Cardiac septum (tissue), 1 donor: ENCODE data around the gene KCNA10. TPM values are rescaled to one million over a fixed set of nuclear protein-coding genes. Genes with fewer than 3 reads are reported as not detected.

ENCODE experiments used
- DNase-seq: peaks from one replicate; pipeline ENCODE4 v3.0.0-alpha.2; 2020; ENCODE audit warnings: low spot score
- intact Hi-C: fragments of 100-400 bp; cut with DNase I; formaldehyde crosslinking; loops from one replicate; pipeline ENCODE4 v1.14.0; 2022
- total RNA-seq: library from RNA; stranded (reverse); fragmentation: NEBNext Ultra II Directional; extraction: Animal tissue kit (Norgen Biotek cat#: 25700); gene quantifications from one replicate; pipeline ENCODE4 v1.2.1, GENCODE V29; 2021
- donor health status: DM: no; HTN: no; CAD: no.

Gene KCNA10
- total RNA-seq, 1 donor from 2014 or later = not detected

DNA sequence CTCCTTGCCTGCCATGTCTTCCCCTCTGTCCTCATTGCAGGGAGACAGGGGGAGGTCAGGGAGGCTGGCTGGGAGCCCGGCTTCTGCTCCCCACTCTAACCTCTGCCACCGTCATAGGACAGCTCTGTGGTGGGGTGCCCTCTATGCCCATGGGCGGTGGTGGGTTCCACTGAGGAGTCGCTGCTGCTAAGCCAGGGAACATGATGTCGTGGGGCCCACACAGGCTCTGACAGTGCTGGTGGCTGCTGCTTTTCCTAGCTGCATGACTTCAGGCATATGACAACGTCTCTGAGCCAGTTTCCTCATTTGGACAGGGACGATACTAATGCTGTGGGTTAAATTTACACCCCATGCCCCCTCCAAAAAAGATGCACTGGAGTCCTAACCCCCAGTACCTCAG, 14.7 kb downstream of the KCNA10 start:
- DNase-seq = no peak
- intact Hi-C loops = no loop called here

DNA sequence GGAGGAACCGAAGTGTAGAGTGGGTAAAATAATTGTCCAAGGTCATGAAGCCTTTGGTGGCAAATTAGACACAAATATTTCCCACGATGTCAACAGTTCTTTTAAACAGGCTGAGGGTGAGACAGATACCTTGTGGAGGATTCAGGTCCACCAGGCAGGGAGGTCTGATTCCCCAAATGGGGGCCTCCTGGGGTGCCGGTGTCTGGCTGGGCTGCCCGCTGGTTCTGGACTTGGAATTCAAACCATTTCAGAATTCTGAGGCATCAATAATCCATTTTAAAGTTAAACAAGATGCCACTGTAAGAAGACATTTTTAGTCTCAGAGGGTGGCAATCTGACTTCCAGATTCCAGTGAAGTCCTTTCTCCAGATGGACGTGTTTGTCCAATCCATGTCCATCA, 15.5 kb downstream of the KCNA10 start:
- intact Hi-C loops = no loop called here
- DNase-seq = no peak

DNA sequence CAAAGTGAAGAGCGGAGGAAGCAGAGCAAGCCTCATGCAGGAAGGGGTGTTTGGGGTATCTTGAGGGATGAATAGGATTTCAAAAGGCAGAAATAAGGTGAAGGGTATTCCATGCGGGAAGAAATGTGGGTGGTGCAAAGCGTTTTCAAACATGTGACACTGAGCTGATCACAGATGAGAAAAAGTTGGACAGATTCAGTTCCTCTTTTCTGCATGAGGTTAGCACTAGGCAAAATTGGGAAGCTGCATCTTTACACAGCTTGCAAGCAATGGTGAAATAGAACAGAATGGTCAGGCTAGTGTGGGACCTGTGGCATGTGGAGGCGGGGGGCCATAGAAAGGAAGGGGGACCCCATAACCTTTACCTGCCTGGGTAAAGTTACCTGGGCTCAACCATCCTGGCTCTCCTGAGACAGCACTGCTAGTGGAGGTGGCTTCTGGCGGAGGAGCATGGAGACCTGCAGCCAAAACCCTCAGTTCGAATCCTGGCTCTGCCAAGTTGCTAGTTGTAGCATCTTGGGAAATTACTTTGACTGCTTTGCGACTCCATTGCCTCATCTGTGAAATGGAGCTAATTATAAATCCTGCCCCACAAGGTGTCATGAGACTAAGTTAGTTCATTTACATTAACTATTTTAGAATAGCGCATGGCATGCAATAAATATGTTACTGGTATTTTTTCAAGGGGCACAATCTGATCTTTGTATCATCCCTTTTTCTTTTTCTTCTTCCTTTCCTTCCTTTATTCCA, 16.4 kb downstream of the KCNA10 start:
- intact Hi-C loops = no loop called here
- DNase-seq = no peak

DNA sequence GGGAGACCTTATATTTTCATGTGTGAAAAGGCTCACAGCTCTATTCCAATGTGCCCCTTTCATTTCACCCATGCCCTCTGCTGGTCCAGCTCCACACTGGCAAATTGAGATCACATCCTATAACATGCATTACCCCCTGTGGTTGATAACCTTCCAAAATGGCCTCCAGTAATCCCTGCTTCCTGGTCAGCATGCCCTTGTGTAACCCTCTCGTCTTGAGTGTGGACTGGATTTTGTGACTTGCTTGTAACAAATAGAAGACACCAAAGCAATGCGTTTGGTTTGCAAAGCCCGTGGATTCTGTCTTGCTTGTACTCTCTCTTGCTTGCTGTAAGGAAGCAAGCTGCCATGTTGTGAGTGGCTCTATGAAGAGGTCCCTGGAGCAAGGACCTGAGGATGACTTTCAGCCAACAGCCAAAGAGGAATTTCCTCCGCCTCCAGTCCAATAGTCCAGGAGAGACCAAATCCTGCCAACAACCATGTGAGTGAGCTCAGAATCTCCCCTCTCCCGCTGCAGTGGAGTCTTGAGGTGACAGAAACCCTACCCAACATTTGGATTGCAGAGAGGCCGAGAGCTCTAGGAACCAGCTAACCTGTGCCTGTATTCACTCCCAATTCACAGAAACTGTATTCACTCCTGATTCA, 17.4 kb downstream of the KCNA10 start:
- no peak for DNase-seq
- intact Hi-C loops = no loop called here

DNA sequence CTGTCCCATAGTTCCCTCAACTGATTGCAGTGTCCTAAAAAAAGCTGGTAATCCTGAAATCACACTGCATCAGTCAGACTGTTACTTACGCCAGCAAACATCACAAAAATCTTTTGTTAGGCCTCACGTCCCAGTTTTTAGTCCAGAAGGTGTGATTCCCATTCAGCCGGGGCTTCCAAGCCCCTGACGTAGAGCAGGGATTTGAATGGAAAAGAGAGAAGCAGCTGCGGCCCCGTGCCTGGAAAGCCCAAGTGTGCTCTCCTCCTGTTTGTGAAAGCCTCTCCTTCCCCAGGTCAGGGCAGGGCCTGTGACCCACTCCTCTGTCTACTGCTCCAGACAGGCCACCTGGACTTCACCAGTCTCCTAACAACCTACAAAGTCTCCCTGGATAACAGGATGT, 20.7 kb downstream of the KCNA10 start:
- intact Hi-C loops = loop anchor here (5.0 kb wide), 1 partner anchor 291 kb away; no protein-coding TSS in a partner anchor

DNA sequence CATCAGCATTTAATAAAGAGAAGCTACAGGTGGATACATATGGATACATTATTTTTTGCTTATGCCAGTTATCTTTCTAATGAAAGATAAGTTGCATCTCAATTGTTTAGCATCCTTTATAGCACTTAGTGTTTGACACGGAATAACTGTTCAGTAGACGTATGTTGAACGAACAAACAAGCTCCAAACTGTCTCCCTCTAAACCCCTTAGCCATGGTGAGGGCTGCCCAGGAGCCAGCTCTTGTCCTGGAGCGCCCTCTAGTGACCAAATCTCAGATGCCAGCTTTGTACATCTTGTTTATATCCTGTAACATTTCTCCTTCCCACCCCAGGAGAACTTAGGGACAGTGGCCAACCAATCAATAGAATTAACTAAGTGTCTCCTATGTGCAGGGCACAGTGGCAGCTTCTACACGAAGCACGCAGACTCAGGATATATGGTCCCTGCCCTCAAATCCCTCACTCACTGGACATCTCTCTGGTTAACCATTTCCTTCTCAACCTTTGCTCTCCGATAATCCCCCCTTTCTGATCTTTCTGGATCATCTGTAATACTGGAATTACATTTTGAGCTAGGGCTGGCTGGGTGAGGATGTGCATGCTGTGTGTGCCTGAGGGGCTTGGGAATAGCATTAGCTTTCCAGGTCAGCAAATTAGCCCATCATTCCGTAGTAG, 22.9 kb downstream of the KCNA10 start:
- no peak for DNase-seq
- intact Hi-C loops = loop anchor here (2.0 to 5.0 kb wide), 3 partner anchors 35 to 289 kb away; no protein-coding TSS in a partner anchor

More for the DNA sequence above, 20.7 kb downstream of the KCNA10 start:
- DNase-seq = no peak

DNA sequence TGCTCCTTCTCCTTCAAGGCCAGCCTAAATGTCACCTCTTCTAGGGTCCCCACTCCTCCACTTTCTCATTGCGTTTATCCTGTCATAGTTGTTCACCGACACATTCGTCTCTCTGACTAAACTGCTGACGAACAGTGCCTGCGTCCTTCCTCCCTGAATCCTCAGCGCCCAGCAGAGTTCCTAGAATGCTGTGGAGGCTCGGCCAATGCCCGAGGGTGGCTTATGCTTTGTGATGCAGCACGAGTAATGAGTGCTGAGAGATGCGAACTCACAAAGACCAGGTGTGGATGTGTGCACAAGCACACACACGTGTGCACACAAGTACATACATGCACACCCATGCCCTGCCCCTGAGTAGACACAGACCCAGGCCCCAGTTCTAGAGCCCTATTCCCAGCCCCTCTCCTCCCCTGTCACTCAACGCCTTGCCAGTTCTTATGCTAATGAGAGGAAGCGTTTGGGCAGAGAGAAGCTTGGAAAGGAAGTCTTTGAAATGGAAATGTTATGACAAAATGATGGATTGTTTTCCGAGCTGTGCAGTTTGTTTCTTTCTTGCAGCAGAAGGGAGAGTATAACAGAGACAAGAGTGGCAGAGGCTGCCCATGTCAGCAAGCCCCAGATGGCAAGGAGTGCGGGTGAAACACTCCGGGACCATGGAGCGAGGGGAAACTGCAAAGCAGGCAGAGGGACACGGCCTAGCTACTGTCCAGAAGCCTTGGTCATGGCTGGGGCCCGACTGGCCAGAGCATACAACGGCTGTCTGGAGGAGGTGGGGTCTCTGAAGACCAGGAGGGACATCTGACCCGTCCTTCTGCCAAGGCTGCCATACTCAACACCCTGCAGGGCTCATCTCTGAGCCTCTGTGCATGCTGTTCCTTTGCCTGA, 24.2 kb downstream of the KCNA10 start:
- DNase-seq = no peak
- intact Hi-C loops = loop anchor here (5.0 kb wide), 1 partner anchor 287 kb away; no protein-coding TSS in a partner anchor

DNA sequence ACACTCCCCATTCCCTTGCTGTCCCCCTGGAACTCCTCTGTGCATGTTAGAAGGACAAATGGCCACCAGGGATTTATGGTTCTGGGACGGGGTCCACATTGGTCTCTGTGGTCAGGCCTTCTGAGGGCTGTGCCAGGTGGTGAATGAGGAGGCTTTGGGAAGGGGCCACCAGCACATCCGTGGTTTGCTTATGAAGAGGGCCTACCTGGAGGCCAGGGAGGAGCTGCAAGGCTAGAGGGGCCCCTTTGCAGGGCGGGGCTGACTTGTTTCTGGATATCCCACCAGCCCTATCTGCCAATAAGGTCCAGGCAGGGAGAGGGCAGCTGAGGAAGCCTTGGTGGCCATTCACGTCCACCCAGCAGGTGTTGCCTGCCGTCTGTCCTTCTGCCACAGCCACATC, 24.9 kb downstream of the KCNA10 start:
- no peak for DNase-seq
- intact Hi-C loops = no loop called here

DNA sequence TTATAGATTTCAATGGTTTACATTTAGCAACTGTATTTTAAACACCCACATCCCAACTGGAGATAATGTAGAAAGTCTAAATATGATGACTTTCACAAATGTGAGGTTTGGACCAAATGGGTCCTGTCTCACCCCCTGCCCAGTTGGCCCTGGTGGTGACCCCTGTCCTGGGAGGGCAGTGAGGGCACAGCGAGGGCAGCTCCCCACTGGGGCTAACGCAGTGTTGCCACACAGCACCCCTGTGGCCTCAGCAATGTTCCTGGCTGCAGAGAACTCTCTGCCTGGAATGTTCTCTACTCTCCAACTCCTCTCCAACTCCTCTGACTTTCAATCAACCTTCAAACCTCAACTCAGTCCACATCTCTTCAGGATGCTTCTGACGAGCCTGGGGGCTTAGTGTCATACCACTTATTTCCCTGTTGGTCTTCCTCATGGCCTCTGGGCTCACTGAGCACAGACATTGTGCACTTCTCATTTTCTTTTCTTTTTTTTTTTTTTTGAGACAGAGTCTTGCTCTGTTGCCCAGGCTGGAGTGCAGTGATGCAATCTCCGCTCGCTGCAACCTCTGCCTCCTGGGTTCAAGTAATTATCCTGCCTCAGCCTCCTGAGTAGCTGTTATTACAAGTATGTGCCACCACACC, 25.8 kb downstream of the KCNA10 start:
- intact Hi-C loops = no loop called here
- no peak for DNase-seq

DNA sequence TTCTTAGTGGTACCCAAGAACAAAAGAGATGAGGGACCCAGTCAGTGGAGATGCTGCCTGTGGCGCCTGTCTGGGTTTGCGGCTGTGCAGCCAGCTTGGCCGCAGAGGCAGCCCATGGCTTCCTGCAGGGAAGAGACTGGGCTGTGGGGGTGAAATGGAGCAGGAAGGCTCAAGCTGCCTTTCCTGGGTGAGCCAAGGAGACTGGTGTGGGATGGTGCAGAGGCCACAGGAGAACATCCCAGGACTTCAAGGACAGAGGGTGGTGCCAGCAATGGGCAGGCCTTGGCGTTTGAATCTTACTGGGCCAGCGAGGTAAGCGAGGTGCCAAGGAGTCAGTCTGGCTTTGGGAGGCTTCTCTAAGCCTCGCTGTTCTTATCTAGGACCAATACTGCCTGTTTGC, 26.4 kb downstream of the KCNA10 start:
- intact Hi-C loops = no loop called here
- no peak for DNase-seq

DNA sequence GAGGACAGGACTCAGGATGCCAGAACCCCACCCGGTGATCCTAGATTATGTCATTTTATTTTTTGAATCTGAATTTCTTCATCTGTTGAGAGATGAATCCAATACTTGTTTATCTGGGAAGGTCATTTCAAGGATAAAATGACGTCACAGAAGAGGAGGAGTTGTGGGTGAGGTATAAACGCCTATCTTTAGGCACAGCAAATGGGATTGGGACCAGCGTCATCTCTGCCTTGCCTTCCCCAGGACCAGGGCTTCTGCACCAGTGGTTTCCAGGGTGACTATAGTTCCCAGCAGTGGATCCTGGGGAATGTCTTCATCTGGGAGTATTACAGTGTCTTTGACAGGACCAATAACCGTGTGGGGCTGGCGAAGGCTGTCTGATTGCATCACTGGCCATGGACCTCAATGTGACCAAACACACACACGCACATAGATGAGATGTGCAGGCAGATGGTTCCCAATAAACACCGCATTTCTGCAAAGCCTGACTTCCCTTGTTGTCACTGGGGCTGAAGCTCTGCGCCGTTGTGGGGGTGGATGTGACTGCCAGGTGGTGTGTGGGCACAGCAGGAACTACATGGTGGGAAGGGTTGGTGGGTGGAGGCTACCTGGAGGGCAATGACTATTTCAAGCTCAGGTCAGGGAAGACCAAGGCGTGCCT, 28.1 kb downstream of the KCNA10 start:
- intact Hi-C loops = no loop called here
- DNase-seq = no peak

DNA sequence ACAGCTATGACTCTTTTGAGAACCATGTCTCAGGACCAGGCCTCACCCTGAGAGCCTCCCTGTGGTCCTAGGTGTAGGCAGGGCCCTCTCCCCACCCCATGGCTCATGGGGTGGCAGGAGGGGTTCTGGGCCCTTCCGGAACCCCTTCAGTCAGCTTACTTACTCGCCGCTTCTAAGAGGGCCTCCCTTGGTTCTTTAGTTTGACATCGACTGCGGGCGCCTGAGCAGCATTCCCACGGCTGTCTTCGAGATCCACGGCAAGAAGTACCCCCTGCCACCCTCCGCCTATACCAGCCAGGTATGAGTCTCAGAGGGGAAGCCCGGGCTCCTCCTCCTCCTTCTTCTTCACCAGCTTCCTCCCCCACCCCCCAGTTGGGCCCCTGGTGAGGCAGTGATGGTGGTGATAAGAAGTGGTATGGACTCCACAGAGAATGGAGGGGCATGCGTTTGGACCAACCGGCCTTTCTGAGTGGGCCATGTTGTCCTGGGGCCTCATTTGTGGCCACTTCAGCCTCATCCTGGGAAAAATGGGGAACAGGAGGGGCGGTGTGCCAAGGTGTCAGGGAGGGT, 28.9 kb downstream of the KCNA10 start:
- no peak for DNase-seq
- intact Hi-C loops = no loop called here

DNA sequence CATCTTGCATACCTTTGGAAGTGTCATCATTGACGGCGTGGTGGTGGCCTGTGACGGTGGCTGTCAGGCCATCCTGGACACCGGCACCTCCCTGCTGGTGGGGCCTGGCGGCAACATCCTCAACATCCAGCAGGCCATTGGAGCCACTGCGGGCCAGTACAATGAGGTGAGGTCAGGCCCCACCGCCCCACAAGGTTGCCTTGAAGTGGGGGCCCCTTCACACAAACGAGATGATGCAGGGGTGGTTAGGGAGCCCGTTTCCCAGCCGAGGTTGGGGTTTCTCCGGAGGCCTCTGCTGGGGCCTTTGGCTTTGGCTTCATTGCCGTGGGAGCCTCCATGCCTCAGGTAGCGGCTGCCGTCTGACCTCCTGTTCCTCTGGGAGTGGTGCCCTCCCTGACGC, 29.6 kb downstream of the KCNA10 start:
- intact Hi-C loops = no loop called here
- no peak for DNase-seq

DNA sequence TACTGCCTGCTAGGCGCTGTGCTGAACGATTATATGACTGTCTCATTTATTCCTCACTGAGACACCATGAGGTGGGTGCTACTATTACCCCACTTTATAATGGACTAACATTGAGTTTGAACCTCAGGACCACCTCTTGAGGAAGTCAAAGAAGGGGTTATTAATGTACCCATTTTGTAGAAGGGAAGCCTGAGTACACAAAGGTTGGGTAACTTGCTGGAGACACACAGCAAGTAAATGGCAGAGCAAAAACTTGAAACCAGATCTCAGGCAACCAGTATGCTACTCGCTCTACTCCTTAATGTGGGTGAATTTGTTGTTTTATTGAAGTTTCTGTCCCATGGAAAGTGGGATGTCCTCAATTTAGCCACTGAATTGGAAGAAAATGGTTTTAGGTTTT, 30.1 kb downstream of the KCNA10 start:
- intact Hi-C loops = no loop called here
- no peak for DNase-seq

DNA sequence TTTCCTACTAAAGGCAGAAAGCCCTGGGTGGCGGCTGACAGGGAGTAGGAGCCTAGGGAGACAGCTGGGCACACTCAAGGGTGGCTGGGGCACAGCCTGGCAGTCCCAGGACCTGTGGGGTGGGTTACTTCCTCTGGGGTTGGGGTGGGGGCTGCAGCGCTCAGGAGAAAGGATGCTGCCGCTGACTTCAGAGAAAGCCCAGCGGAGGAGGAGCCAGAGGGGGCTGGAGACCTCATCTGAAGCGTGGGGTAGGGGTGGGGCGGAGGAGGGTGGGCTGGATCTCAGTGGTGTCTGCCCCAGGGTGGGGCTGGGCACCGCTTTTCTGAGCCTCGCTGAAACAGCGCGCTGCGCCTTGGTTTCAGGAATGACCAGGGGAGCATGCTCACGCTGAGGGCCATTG, 30.8 kb downstream of the KCNA10 start:
- DNase-seq = no peak
- intact Hi-C loops = no loop called here

DNA sequence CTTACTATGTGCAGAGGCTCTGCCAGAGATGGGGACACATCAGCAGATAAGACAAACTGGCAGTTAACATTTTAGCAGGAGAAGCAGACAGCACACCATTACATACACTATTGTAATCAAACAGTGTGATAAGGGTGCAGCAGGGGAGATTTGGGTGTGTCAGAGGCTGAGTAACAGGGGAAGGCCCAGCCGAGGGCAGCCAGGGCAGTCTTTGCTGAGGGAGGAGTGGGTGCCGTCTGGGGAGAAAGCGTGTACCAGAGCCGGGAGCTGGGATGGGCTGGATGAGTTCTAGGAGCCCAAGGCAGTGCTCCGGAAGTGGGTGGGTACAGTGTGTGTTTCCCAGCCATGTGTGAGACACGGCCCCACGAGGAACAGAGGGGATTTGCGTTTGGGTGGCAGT, 31.2 kb downstream of the KCNA10 start:
- no peak for DNase-seq
- intact Hi-C loops = no loop called here

DNA sequence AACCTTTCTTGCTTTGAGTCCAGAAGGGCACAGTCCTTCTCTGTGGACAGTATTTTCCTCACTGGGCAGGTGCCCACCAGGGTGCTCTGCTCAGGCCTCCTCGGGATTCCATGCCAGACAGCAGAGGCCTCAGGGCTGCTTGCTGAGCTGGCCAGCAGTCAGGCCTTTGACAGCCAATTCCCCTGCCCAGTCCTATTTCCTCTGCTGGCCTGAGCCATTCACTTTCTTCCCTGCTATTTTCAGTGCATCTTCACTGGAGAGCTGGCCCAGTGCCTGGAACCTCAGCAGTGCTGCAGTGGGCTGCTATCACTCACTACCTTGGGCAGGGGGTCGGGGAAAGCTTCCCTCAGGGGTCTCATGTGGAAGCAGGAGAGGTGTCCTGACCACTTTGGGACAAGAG, 33.2 kb downstream of the KCNA10 start:
- DNase-seq = no peak
- intact Hi-C loops = no loop called here

DNA sequence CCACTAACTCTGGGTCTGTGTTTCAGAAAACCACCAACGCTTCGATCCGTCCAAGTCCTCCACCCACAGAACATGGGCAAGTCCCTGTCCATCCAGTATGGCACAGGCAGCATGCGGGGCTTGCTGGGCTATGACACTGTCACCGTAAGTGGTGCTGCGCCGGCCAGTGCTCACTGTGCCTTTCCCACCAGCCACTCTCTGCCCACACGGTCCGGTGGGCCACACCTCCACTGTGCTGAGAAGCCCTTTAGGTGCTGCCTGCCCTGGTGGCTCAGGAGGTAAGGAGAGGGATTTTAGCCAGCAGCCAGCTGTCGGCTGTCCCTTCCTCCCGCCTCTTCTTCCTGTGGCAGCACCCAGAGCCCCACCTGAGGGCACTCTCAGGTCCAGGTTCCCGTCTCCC, 34.2 kb downstream of the KCNA10 start:
- DNase-seq = no peak
- intact Hi-C loops = no loop called here

DNA sequence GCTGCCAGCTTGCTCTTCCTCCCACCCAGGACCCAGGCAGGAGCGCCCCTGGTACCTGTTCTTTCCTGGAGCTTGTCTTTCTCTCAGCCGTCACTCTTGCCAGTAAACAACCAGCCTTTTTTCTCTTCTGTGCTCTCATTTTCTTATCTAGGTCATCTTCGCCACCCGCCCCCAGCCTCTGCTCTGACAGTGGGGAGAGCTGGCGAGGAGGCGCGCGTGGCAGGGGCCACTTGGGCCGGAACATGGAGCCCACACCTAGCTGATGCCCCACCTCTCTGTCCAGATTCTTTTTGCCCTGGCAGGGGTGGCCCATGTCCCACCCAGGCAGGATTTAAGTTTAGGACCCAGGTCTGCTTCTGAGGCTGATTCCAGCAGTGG, 35.7 kb downstream of the KCNA10 start:
- intact Hi-C loops = no loop called here
- no peak for DNase-seq
